ENCODE data around the gene ROPN1B. TPM values are rescaled to one million over a fixed set of nuclear protein-coding genes. Genes with fewer than 3 reads are reported as not detected.
A peak's percentile ranks its signal among the peaks of the same experiment; 100 is the strongest.
"Not testable (repeated sequence)": the region's sequence is repeated elsewhere in the genome, so short reads cannot be mapped to it uniquely, and the experiment has no call there.

Gene ROPN1B
- total RNA-seq, 4 donors from 2014 or later = 0.56 TPM; not detected in 3

DNA sequence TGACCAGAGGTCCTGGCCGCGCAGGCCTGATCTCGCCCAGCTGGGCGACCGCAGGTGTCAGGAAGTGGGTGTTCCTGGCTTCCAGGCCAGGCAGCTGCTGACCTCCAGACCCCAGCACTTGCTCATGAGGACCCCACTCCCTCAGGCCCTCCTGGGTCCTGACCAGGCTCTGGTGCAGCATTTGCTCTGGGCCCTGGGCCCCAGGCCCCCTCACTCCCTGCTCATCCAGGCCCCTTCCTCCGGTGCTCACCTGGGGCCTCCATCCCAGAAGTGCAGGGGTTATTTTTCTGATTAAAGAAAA lies 7.7 kb upstream of the ROPN1B start:
- no peak for ATAC-seq (ENCODE audit: low FRiP score)
- no peak for DNase-seq (ENCODE audit: low spot score)
- TF ChIP-seq, protein P1, sequence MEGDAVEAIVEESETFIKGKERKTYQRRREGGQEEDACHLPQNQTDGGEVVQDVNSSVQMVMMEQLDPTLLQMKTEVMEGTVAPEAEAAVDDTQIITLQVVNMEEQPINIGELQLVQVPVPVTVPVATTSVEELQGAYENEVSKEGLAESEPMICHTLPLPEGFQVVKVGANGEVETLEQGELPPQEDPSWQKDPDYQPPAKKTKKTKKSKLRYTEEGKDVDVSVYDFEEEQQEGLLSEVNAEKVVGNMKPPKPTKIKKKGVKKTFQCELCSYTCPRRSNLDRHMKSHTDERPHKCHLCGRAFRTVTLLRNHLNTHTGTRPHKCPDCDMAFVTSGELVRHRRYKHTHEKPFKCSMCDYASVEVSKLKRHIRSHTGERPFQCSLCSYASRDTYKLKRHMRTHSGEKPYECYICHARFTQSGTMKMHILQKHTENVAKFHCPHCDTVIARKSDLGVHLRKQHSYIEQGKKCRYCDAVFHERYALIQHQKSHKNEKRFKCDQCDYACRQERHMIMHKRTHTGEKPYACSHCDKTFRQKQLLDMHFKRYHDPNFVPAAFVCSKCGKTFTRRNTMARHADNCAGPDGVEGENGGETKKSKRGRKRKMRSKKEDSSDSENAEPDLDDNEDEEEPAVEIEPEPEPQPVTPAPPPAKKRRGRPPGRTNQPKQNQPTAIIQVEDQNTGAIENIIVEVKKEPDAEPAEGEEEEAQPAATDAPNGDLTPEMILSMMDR (IDR thresholded peaks at IDR 0.05) = no peak

DNA sequence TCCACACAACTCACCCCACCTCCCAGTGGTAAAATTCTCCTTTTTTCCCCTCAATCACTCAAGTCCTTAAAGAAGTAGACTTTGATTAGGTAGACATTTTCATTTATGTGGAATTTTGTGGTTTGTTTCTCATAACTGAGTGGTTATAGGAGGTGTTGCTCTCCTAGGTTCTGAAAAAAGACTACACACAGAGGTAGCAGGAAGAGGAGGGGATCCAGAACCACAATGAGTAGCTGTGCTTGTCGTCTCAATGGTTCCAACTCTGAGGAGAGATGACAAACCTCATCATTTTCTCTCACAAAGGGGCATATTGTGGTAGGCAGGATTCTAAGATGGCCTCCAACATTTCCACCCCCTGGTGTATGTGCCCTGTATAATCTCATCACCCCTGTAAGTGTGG lies 5.1 kb upstream of the ROPN1B start:
- DNase-seq (ENCODE audit: low spot score); ATAC-seq (ENCODE audit: low FRiP score): not testable (repeated sequence)

DNA sequence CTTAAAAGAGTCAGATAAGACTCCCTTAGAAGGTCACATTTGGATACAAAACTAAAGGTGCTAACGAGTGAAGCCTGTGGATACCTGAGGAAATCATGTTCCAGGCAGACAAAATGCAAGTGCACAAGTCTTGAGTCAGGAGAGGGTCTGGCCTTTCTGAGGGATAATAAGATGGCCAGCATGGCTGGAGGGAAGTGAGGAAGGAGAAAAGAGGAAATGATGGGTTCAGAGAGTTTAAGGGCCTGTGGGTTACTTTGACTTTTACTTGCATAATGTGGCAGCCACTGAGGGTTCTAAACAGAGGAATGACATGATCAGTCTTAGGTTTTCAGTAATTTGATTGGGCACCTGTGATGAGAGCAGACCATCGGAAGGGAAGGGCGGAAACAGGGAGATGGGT lies 3.5 kb upstream of the ROPN1B start:
- DNase-seq (ENCODE audit: low spot score) (no peak), ATAC-seq (ENCODE audit: low FRiP score) (no peak)
- TF ChIP-seq, protein P1 (IDR thresholded peaks at IDR 0.05) = no peak

DNA sequence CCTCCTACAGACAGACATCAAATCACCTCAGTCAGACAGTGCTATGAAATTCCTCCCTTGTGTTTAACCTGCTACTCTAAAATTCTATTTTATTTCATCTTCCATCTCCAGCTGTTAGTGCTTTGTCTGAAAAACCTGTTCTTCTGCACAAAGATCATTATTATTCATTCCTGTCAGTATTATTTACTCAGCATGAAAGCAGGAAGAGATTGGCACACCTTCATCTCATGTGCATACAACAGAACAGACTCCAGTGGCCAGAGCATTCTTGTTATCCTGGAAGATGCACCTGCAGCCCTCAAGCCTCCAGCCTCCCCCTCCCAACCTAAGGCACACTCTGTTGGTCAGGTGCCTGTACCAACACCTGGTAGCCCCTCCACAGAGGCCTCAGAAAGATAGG lies 1.8 kb upstream of the ROPN1B start:
- no peak for DNase-seq (ENCODE audit: low spot score)
- TF ChIP-seq, protein P1 (IDR thresholded peaks at IDR 0.05) = no peak
- ATAC-seq (ENCODE audit: low FRiP score) = no peak

DNA sequence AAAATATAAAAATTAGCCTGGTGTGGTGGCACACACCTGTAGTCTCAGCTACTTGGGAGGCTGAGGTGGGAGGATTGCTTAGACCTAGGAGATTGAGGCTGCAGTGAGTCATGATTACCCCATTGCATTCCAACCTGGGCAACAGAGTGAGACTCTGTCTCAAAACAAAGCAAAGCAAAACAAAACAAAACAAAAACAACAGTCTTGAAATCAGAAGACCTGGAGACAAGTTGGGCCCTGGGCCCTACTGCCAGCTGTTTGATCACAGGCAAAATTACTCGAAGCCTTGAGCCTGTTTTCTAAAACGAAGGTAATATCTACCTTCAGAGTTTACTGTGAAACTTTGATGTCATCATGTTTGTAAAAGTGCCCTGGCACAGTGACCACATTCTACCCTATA lies 857 bp upstream of the ROPN1B start:
- ATAC-seq (ENCODE audit: low FRiP score); DNase-seq (ENCODE audit: low spot score): not testable (repeated sequence)

DNA sequence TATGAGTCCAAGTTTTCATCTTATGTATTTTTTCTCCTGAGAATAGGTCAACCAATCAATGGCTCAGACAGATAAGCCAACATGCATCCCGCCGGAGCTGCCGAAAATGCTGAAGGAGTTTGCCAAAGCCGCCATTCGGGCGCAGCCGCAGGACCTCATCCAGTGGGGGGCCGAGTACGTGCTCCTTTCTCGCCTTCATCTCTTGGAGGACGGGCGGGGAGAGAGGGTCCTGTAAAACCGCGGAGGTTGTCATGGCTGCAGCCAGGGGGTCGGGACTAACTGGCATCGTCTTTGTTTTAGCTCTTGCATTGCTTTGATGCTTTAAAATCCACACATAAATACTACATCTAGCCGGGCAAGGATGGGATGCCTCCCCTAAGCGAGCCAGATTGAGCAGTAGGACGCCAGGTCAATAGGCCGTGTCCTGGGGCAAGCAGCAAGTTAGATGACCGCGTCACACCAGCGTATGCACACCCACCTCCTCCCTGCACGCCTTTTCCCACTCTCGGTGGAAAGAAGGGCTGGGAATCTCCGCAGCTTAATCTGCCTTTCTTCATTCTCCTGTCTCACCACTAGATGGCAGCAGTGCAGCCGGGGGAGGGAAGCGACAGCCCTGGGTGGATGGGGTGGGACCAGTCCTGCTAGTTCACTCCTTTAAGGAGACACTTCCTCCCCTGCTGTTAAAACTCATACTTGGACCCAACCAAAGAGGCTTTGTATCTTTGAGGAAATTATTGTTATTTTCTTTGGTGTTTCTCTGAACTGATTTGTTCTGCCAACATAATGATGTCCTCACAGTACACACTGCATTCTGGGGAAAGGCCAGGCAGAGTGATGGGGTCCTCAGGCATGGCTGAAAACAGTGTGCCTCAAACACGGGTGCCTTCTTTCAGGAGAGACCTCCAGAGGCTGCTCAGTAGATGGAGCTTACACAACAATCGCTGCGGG lies 3.3 kb downstream of the ROPN1B start:
- ATAC-seq (ENCODE audit: low FRiP score) = peak; percentile 84
- DNase-seq (ENCODE audit: low spot score) = not testable (repeated sequence)

DNA sequence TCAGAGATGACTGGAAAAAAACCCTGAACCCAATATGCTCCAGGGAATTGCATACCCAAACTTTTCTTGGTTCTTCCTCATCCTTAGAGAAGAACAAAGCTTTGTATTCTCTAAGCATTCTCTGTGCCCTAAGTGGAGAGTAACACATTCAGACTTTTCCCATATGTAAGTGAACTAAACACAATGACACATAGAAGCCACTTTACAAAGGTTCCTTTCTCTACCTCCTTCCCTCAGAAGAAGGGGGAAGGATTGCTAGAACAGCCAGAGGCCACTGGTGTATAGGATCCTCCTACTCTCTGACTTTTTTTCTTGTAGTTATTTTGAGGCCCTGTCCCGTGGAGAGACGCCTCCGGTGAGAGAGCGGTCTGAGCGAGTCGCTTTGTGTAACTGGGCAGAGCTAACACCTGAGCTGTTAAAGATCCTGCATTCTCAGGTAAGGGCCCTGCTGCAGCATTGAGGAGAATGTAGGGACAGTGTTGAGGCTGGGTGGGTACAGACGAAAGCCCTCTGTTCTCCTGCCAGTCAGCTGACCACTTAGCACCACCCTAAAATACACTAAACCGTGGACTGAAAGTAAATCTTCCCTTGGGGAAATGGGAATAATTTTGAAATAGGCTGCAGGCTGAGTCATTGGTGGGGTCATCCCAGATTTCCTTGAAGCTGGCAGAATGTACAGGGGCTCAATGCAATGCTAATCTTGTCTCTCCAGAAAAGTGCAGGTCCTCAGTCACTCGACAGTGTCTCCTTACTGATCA lies 6.4 kb downstream of the ROPN1B start:
- ATAC-seq (ENCODE audit: low FRiP score); DNase-seq (ENCODE audit: low spot score): not testable (repeated sequence)

DNA sequence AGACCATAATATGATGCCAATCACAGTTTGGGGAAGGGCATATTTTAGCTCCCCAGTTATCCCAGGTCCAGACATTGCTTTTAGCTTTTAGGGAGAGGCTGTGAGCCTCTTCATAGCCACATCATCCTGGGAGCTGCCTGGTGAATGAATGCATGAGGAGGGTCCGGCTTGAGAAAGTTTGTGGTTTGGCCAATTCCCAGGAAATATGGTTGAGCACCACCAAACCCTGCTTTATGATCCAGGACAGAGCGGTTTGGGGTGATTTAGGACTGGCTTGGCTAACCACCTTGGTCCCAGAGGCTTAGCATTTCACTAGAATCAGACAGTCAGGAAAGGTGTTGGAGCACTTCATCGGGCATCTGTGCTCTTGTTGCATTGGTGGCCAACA lies 7.0 kb downstream of the ROPN1B start:
- DNase-seq (ENCODE audit: low spot score); ATAC-seq (ENCODE audit: low FRiP score): not testable (repeated sequence)

DNA sequence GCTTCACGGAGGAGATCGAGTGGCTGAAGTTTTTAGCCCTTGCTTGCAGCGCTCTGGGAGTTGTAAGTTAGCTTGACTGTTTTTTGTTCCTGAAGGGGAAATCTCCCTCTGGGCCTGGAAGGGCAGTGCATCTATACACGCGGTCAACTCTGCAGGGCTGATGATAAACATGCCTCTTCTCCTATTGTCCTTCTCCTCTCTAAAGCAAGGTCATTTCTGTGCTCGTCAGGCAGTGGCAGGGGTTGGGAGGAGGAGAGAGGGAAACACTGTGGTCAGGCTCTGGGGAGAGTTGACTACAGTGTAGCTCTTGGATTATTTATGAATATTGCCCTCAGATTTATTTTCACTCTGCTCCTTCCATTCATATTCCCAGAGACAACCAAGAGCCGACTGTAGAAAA lies 8.1 kb downstream of the ROPN1B start:
- ATAC-seq (ENCODE audit: low FRiP score); DNase-seq (ENCODE audit: low spot score): not testable (repeated sequence)

DNA sequence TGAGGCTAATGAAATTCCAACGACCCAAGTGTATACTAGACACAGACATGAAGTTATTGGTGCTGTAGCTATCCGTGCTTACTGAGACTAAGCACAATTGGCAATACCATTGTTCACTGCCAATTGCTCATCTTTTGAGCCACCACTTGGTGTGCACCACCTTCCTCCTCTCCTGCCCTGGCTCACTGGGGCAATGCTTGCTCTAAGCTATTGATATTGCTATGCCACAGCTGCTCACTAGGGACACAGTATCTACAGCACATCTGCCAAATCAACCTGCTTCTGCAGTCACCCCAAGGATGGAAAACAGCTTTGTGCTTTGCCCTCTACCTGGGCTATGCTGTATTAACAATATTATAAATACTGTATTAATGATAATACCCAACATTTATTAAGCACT lies 16.0 kb downstream of the ROPN1B start:
- not testable (repeated sequence) for DNase-seq (ENCODE audit: low spot score); ATAC-seq (ENCODE audit: low FRiP score)

All from omental fat pad (tissue), 4 donors.